H9 (cell line): ENCODE measurements around the gene GDPD2. TPM values are rescaled to one million over a fixed set of nuclear protein-coding genes. Genes with fewer than 3 reads are reported as not detected.

Source experiments
- DNase-seq: peaks from one replicate; pipeline ENCODE4 v3.0.0-alpha.2; 2017
- H2AFZ ChIP-seq: one replicate; pipeline ENCODE4 v1.6.1; 2013; ENCODE audit warnings: mild to moderate bottlenecking, low read length, control low read depth, moderate library complexity
- H2AK5ac ChIP-seq: 2 replicates; pipeline ENCODE4 v1.6.1; 2013; ENCODE audit warnings: low read length, control low read depth, mixed read lengths; ENCODE audit not compliant: insufficient read length
- H2BK120ac ChIP-seq: one replicate; pipeline ENCODE4 v1.6.1; 2013; ENCODE audit warnings: low read depth, mild to moderate bottlenecking, low read length, control low read depth, inconsistent platforms; ENCODE audit not compliant: poor library complexity, severe bottlenecking
- H2BK12ac ChIP-seq: 2 replicates; pipeline ENCODE4 v1.6.1; 2013; ENCODE audit warnings: low read length, control low read depth, mixed read lengths, low read depth; ENCODE audit not compliant: insufficient read length
- H2BK15ac ChIP-seq: 2 replicates; pipeline ENCODE4 v1.6.1; 2013; ENCODE audit warnings: low read depth, low read length, control low read depth
- H2BK20ac ChIP-seq: one replicate; pipeline ENCODE4 v1.6.1; 2013; ENCODE audit warnings: low read depth, mild to moderate bottlenecking, low read length, control low read depth, inconsistent platforms; ENCODE audit not compliant: poor library complexity, severe bottlenecking
- H2BK5ac ChIP-seq: 2 replicates; pipeline ENCODE4 v1.6.1; 2013; ENCODE audit warnings: low read length, control low read depth, mixed read lengths; ENCODE audit not compliant: insufficient read length
- H3K14ac ChIP-seq: 2 replicates; pipeline ENCODE4 v1.6.1; 2013; ENCODE audit warnings: low read length, control low read depth; ENCODE audit not compliant: insufficient read depth
- H3K18ac ChIP-seq: 2 replicates; pipeline ENCODE4 v1.6.1; 2013; ENCODE audit warnings: low read depth, mild to moderate bottlenecking, mixed read lengths, low read length, control low read depth; ENCODE audit not compliant: insufficient read length
- H3K23ac ChIP-seq: 2 replicates; pipeline ENCODE4 v1.6.1; 2013; ENCODE audit warnings: low read length, control low read depth, mixed read lengths, low read depth; ENCODE audit not compliant: insufficient read length
- H3K23me2 ChIP-seq: 2 replicates; pipeline ENCODE4 v1.6.1; 2013; ENCODE audit warnings: low read depth, mild to moderate bottlenecking, mixed read lengths, low read length, control low read depth; ENCODE audit not compliant: insufficient read length, poor library complexity, severe bottlenecking
- H3K27ac ChIP-seq: 2 replicates; pipeline ENCODE4 v1.5.1; 2013; ENCODE audit warnings: low read length, control low read depth, mixed read lengths, low read depth; ENCODE audit not compliant: insufficient read length
- H3K27me3 ChIP-seq: 2 replicates; pipeline ENCODE4 v1.6.1; 2013; ENCODE audit warnings: low read length, control low read depth, inconsistent platforms; ENCODE audit not compliant: insufficient read depth
- H3K4ac ChIP-seq: 2 replicates; pipeline ENCODE4 v1.6.1; 2013; ENCODE audit warnings: low read depth, mild to moderate bottlenecking, control low read depth, inconsistent platforms, low read length, moderate library complexity
- H3K4me1 ChIP-seq: 2 replicates; pipeline ENCODE4 v1.6.1; 2013; ENCODE audit warnings: low read length, control low read depth, inconsistent platforms; ENCODE audit not compliant: insufficient read depth
- H3K4me2 ChIP-seq: 2 replicates; pipeline ENCODE4 v1.6.1; 2013; ENCODE audit warnings: low read length, control low read depth, mixed read lengths; ENCODE audit not compliant: insufficient read length, insufficient read depth
- H3K56ac ChIP-seq: 2 replicates; pipeline ENCODE4 v1.6.1; 2013; ENCODE audit warnings: low read depth, mild to moderate bottlenecking, mixed read lengths, low read length, control low read depth; ENCODE audit not compliant: insufficient read length
- H3K79me1 ChIP-seq: 2 replicates; pipeline ENCODE4 v1.6.1; 2013; ENCODE audit warnings: low read depth, mild to moderate bottlenecking, moderate library complexity, low read length, control low read depth, inconsistent platforms; ENCODE audit not compliant: insufficient read depth, poor library complexity, severe bottlenecking
- H3K79me2 ChIP-seq: 2 replicates; pipeline ENCODE4 v1.6.1; 2013; ENCODE audit warnings: low read length, control low read depth, inconsistent platforms; ENCODE audit not compliant: insufficient read depth
- H3K9ac ChIP-seq: 2 replicates; pipeline ENCODE4 v1.6.1; 2013; ENCODE audit warnings: low read length, control low read depth, mixed read lengths; ENCODE audit not compliant: insufficient read length; ENCODE audit errors: extremely low read depth
- H3K9me3 ChIP-seq: one replicate; pipeline ENCODE4 v1.6.1; 2013; ENCODE audit warnings: low read depth, low read length, inconsistent platforms; ENCODE audit not compliant: control insufficient read depth
- H3T11ph ChIP-seq: one replicate; pipeline ENCODE4 v1.6.1; 2013; ENCODE audit warnings: mild to moderate bottlenecking, low read length, control low read depth, inconsistent platforms
- H4K20me1 ChIP-seq: one replicate; pipeline ENCODE4 v1.6.1; 2013; ENCODE audit not compliant: control insufficient read depth, insufficient read length, insufficient read depth
- H4K5ac ChIP-seq: 2 replicates; pipeline ENCODE4 v1.6.1; 2013; ENCODE audit warnings: low read depth, mild to moderate bottlenecking, mixed read lengths, low read length, control low read depth; ENCODE audit not compliant: insufficient read length
- H4K8ac ChIP-seq: replicated peaks from 2 replicates; pipeline ENCODE4 v1.6.1; 2013; ENCODE audit warnings: low read length, control low read depth, mixed read lengths, low read depth; ENCODE audit not compliant: insufficient read length
- H4K91ac ChIP-seq: 2 replicates; pipeline ENCODE4 v1.6.1; 2013; ENCODE audit warnings: low read depth, mild to moderate bottlenecking, moderate library complexity, mixed read lengths, low read length, control low read depth; ENCODE audit not compliant: insufficient read length
- H3K27ac Mint-ChIP-seq, 3 experiments: 2 replicates in 2 of 3; 3 replicates in 1 of 3; pipeline ENCODE4 v1.8.0; 2020 to 2021; ENCODE audit warnings: mixed read lengths in 3 of 3, mild to moderate bottlenecking in 1 of 3, moderate library complexity in 1 of 3
- H3K27me3 Mint-ChIP-seq: 2 replicates; pipeline ENCODE4 v1.8.0; 2021; ENCODE audit warnings: low read depth, mild to moderate bottlenecking, moderate library complexity, mixed read lengths
- H3K36me3 Mint-ChIP-seq, 3 experiments: 2 replicates in 2 of 3; 3 replicates in 1 of 3; pipeline ENCODE4 v1.8.0; 2020 to 2021; ENCODE audit warnings: low read depth in 3 of 3, mixed read lengths in 3 of 3; ENCODE audit not compliant: insufficient read depth in 1 of 3
- H3K4me1 Mint-ChIP-seq, 2 experiments: 2 replicates each; pipeline ENCODE4 v1.8.0; 2020; ENCODE audit warnings: mixed read lengths in 2 of 2
- H3K4me3 Mint-ChIP-seq, 2 experiments: 2 replicates in 1 of 2; 3 replicates in 1 of 2; pipeline ENCODE4 v1.8.0; 2020 to 2021; ENCODE audit warnings: mild to moderate bottlenecking in 2 of 2, mixed read lengths in 2 of 2, moderate library complexity in 1 of 2
- H3K9me3 Mint-ChIP-seq, 2 experiments: 2 replicates in 1 of 2; 3 replicates in 1 of 2; pipeline ENCODE4 v1.8.0; 2020; ENCODE audit warnings: mild to moderate bottlenecking in 2 of 2, mixed read lengths in 2 of 2, moderate library complexity in 1 of 2
- CTCF ChIP-seq: fragments of 200-600 bp; sonication (generic); conservative IDR thresholded peaks from 3 replicates; pipeline ENCODE4 v1.8.0; 2021; ENCODE audit warnings: antibody characterized with exemption, mild to moderate bottlenecking
- WGBS: extraction: QIAGEN DNeasy Blood & Tissue Kit; methylation state at CpG from one replicate; pipeline ENCODE4 v1.1.7; 2013; ENCODE audit warnings: missing lambda C conversion rate, low lambda C conversion rate, mixed read lengths; ENCODE audit not compliant: insufficient read length; ENCODE audit errors: extremely low coverage; 5-methylcytosine and 5-hydroxymethylcytosine counted together
- total RNA-seq: library from RNA; stranded (reverse); gene quantifications from 2 replicates; pipeline ENCODE4 v1.2.1, GENCODE V29; 2021

Gene GDPD2
- total RNA-seq, 1 experiment from 2014 or later: 13.9 TPM

- peaks cover 22 to 49% (median 33%) of the 10 kb centered on the region in 3 experiments for H3K36me3 Mint-ChIP-seq
Observed at GRCh38 chrX:70480660-70481018, 57.5 kb downstream of the GDPD2 start.

More at GRCh38 chrX:70480660-70481018, 57.5 kb downstream of the GDPD2 start:
- H3K23ac ChIP-seq: no peak overlapping the region
- no peak overlapping the region for H2BK12ac ChIP-seq
- H3K79me1 ChIP-seq: peaks cover 6% of the 10 kb centered on the region
- no peak for TF ChIP-seq CTCF
- H3K23me2 ChIP-seq: no peaks in the 10 kb centered on the region
- H4K5ac ChIP-seq: no peak overlapping the region
- no peak overlapping the region for H3K9ac ChIP-seq
- H3K18ac ChIP-seq: no peak overlapping the region
- no peak overlapping the region for H3K14ac ChIP-seq
- H2BK5ac ChIP-seq: no peak overlapping the region
- Mint-ChIP-seq H3K27me3 (no peaks in the 10 kb centered on the region), H3K27ac (peak overlapping the region in 1 of 3 experiments; percentile 10; a peak in 2 of 7 replicates), H3K4me3 (no peak overlapping the region; a peak in 1 of 5 replicates), H3K9me3 (peaks cover 61 to 69% of the 10 kb centered on the region in 2 experiments), H3K4me1 (peaks cover 76 to 86% of the 10 kb centered on the region in 2 experiments)
- no peak overlapping the region for H2BK20ac ChIP-seq
- H4K91ac ChIP-seq: no peak overlapping the region
- H3K9me3 ChIP-seq: peaks cover 34% of the 10 kb centered on the region
- no peak overlapping the region for H3K56ac ChIP-seq
- H3K4me2 ChIP-seq: no peak overlapping the region
- H3K4ac ChIP-seq: no peak overlapping the region
- H3K79me2 ChIP-seq: no peaks in the 10 kb centered on the region
- H4K20me1 ChIP-seq: no peaks in the 10 kb centered on the region
- no peaks in the 10 kb centered on the region for H3K27me3 ChIP-seq
- no peak overlapping the region for H2BK15ac ChIP-seq
- no peak overlapping the region for H3T11ph ChIP-seq
- DNase-seq: no peak
- WGBS: no CpG with 5 or more reads among the region's 9 CpGs
- H2BK120ac ChIP-seq: no peak overlapping the region
- peaks cover 12% of the 10 kb centered on the region; the same call in 1 of the 2 replicates for H3K4me1 ChIP-seq
- no peak overlapping the region for H2AK5ac ChIP-seq
- no peak overlapping the region for H4K8ac ChIP-seq
- H3K27ac ChIP-seq: no peak overlapping the region
- no peak overlapping the region for H2AFZ ChIP-seq
